Loucy (cell line): ENCODE data around the gene ANGPTL7.

Source experiments
- CTCF ChIP-seq: fragments of 200-600 bp; sonication (generic); conservative IDR thresholded peaks from 2 replicates; pipeline ENCODE4 v1.5.1; 2014; ENCODE audit warnings: mild to moderate bottlenecking, antibody characterized with exemption, low read length
- EZH2phosphoT487 ChIP-seq: fragments of 200-600 bp; IDR thresholded peaks from 2 replicates; pipeline ENCODE4 v1.6.1; 2018; ENCODE audit warnings: antibody characterized with exemption, mild to moderate bottlenecking, moderate library complexity, borderline replicate concordance

GRCh38 chr1:11157394-11157793, 31.8 kb upstream of the ANGPTL7 start:
- TF ChIP-seq CTCF (no peak), EZH2phosphoT487 (no peak)
